Measurements from ENCODE around the gene LRCH3. TPM values are rescaled to one million over a fixed set of nuclear protein-coding genes. Genes with fewer than 3 reads are reported as not detected.

Gene LRCH3
- total and polyA plus RNA-seq, 2 of the 13 experiments (the other 11 are each of a cell fraction or from before 2014, with no cell fraction given): 25.5 to 103 TPM

GRCh38 chr3:197752107-197752506 lies 38.9 kb upstream of the LRCH3 start:
- intact Hi-C loops (cut with micrococcal nuclease; ENCODE audit: unreplicated experiment) (loop anchor here (5.0 kb wide), 1 partner anchor 40 kb away; the partner anchor contains the start of gene LRCH3), in situ Hi-C loops (cut with HindIII; ENCODE audit: extremely low pct_ligation_motif_present, low pct_unique_long_range_greater_than_20kb) (no loop called here)
- CTCF ChIA-PET (ENCODE audit: low intra/inter-chr PET ratio, low total read pairs): no interaction called here
- DNase-seq (ENCODE audit: low spot score) (no peak), ATAC-seq (no peak), FAIRE-seq (no peak)
- H3K4me2 ChIP-seq (ENCODE audit: low read depth, low read length): peak overlapping the region; percentile 85
- peaks cover 0 to 8% of the 10 kb centered on the region in 2 experiments; a peak in 1 of 5 replicates for H3K36me3 ChIP-seq (replicated peaks in 1 of 2; ENCODE audit: control insufficient read depth in 1 of 2, insufficient read depth in 2 of 2, low read length in 2 of 2)
- H3K4me3 ChIP-seq (replicated peaks in 1 of 3; ENCODE audit: insufficient read depth in 1 of 3, low read depth in 2 of 3, low read length in 3 of 3): peak overlapping the region in 2 of 3 experiments; percentile 75 to 77; a peak in 3 of 6 replicates
- H3K4me1 ChIP-seq (ENCODE audit: insufficient read depth, low read length): peaks cover 29% of the 10 kb centered on the region
- peaks cover 34% of the 10 kb centered on the region for H3K79me2 ChIP-seq (ENCODE audit: insufficient read depth, low read length)
- no peak overlapping the region for H2AFZ ChIP-seq (ENCODE audit: low read length)
- WGBS (ENCODE audit: low lambda C conversion rate): 79% methylated on average over 5 of the region's 5 CpGs
- peaks cover 0 to 5% of the 10 kb centered on the region in 2 experiments; a peak in 1 of 5 replicates for H3K27me3 ChIP-seq (ENCODE audit: control insufficient read depth in 1 of 2, insufficient read depth in 2 of 2, low read length in 2 of 2)
- TF ChIP-seq STAG1 (CRISPR knock-in tag; IDR thresholded peaks at IDR 0.05): no peak
- no peak for TF ChIP-seq SMAD9 (CRISPR knock-in tag; IDR thresholded peaks at IDR 0.05)
- TF ChIP-seq ZNF274 (CRISPR knock-in tag; IDR thresholded peaks at IDR 0.05): 0 out of 2 replicates have a peak, but pooled peaks have one; percentile 6
- no peak overlapping the region for H3K9ac ChIP-seq (ENCODE audit: insufficient read depth, low read depth, low read length)
- H4K20me1 ChIP-seq (ENCODE audit: insufficient read depth, low read length): peaks cover 7% of the 10 kb centered on the region; the same call in 1 of the 2 replicates
- POLR2A ChIA-PET: no interaction called here
- no TSS peak for BruUV-seq (replicated peaks)
- H3K27ac ChIP-seq (ENCODE audit: extremely low read length, insufficient read depth, low read length): no peak overlapping the region
- no peaks in the 10 kb centered on the region for H3K9me3 ChIP-seq (ENCODE audit: low read length)

- ChIA-PET CTCF (ENCODE audit: low intra/inter-chr PET ratio, low total read pairs) (no interaction called here), POLR2A (no interaction called here)
- Histone ChIP-seq H3K79me2 (ENCODE audit: insufficient read depth, low read length) (peaks cover 34% of the 10 kb centered on the region), H3K27me3 (ENCODE audit: control insufficient read depth in 1 of 2, insufficient read depth in 2 of 2, low read length in 2 of 2) (peaks cover 0 to 5% of the 10 kb centered on the region in 2 experiments; a peak in 1 of 5 replicates), H4K20me1 (ENCODE audit: insufficient read depth, low read length) (peaks cover 7% of the 10 kb centered on the region; the same call in 1 of the 2 replicates), H2AFZ (ENCODE audit: low read length) (no peak overlapping the region), H3K4me1 (ENCODE audit: insufficient read depth, low read length) (peaks cover 26% of the 10 kb centered on the region), H3K4me3 (replicated peaks in 1 of 3; ENCODE audit: insufficient read depth in 1 of 3, low read depth in 2 of 3, low read length in 3 of 3) (no peak overlapping the region), H3K9ac (ENCODE audit: insufficient read depth, low read depth, low read length) (no peak overlapping the region), H3K27ac (ENCODE audit: extremely low read length, insufficient read depth, low read length) (no peak overlapping the region), H3K9me3 (ENCODE audit: low read length) (no peaks in the 10 kb centered on the region), H3K4me2 (ENCODE audit: low read depth, low read length) (no peak overlapping the region), H3K36me3 (replicated peaks in 1 of 2; ENCODE audit: control insufficient read depth in 1 of 2, insufficient read depth in 2 of 2, low read length in 2 of 2) (peaks cover 0 to 8% of the 10 kb centered on the region in 2 experiments; a peak in 1 of 5 replicates)
- ATAC-seq (no peak), FAIRE-seq (no peak), DNase-seq (ENCODE audit: low spot score) (no peak)
- in situ Hi-C loops (cut with HindIII; ENCODE audit: extremely low pct_ligation_motif_present, low pct_unique_long_range_greater_than_20kb): no loop called here
- intact Hi-C loops (cut with micrococcal nuclease; ENCODE audit: unreplicated experiment): loop anchor here (5.0 kb wide), 1 partner anchor 39 kb away; the partner anchor contains the start of gene LRCH3
- no TSS peak for BruUV-seq (replicated peaks)
- WGBS (ENCODE audit: low lambda C conversion rate): 82% methylated on average over 3 of the region's 3 CpGs
- TF ChIP-seq ZNF891 (CRISPR knock-in tag; IDR thresholded peaks at IDR 0.05) (no peak), FOSL2 (CRISPR knock-in tag; IDR thresholded peaks at IDR 0.05) (no peak), DZIP1 (CRISPR knock-in tag; IDR thresholded peaks at IDR 0.05) (no peak), HCFC1 (IDR thresholded peaks at IDR 0.05; ENCODE audit: low read depth, low read length) (no peak), ATF3 (CRISPR knock-in tag; IDR thresholded peaks at IDR 0.05) (no peak), SMAD9 (CRISPR knock-in tag; IDR thresholded peaks at IDR 0.05) (no peak), MTA3 (CRISPR knock-in tag; IDR thresholded peaks at IDR 0.05) (no peak), ZBTB20 (CRISPR knock-in tag; IDR thresholded peaks at IDR 0.05; ENCODE audit: borderline replicate concordance, low read depth) (no peak), FOXJ3 (CRISPR knock-in tag; IDR thresholded peaks at IDR 0.05; ENCODE audit: borderline replicate concordance) (no peak), KLF9 (CRISPR knock-in tag; IDR thresholded peaks at IDR 0.05; ENCODE audit: low read depth) (no peak), ARNT (IDR thresholded peaks at IDR 0.05) (no peak), ZNF747 (CRISPR knock-in tag; IDR thresholded peaks at IDR 0.05; ENCODE audit: borderline replicate concordance) (no peak), ZNF430 (CRISPR knock-in tag; IDR thresholded peaks at IDR 0.05) (no peak), ZNF841 (CRISPR knock-in tag; IDR thresholded peaks at IDR 0.05; ENCODE audit: borderline replicate concordance) (no peak)
These were observed 37.8 kb upstream of the LRCH3 start for GRCh38 chr3:197753263-197753662.
